ENCODE results near the gene CCL3.
A peak's percentile ranks its signal among the peaks of the same experiment; 100 is the strongest.
"Not testable (repeated sequence)": the region's sequence is repeated elsewhere in the genome, so short reads cannot be mapped to it uniquely, and the experiment has no call there.

CCL3 gene

GRCh38 chr17:36104701-36105181 lies 14.8 kb upstream of the CCL3 start:
- DNase-seq (ENCODE audit: insufficient read length, low spot score) (no peak), FAIRE-seq (no peak)
- TF ChIP-seq POLR2AphosphoS5 (IDR thresholded peaks at IDR 0.05; ENCODE audit: low read depth, low read length) (no peak), POU2F2 (IDR thresholded peaks at IDR 0.05; ENCODE audit: low read depth, low read length) (no peak), PAX5 (IDR thresholded peaks at IDR 0.05; ENCODE audit: insufficient read depth, low read length, severe bottlenecking) (no peak), POLR2A (IDR thresholded peaks at IDR 0.05; ENCODE audit: low read depth, low read length) (no peak), TAF1 (IDR thresholded peaks at IDR 0.05; ENCODE audit: low read depth, low read length) (no peak), SPI1 (IDR thresholded peaks at IDR 0.05; ENCODE audit: low read depth, low read length) (no peak)

- not testable (repeated sequence) for DNase-seq (ENCODE audit: insufficient read length, low spot score); FAIRE-seq
These were observed 14.3 kb upstream of the CCL3 start for GRCh38 chr17:36104246-36104645.

- not testable (repeated sequence) for FAIRE-seq; DNase-seq (ENCODE audit: insufficient read length, low spot score)
- peak; percentile 88 for TF ChIP-seq SPI1 (IDR thresholded peaks at IDR 0.05; ENCODE audit: low read depth, low read length)
These were observed 13.5 kb upstream of the CCL3 start, which contains the start of gene CCL4 for GRCh38 chr17:36103401-36103975. Gene CCL4, plus strand, starts transcription at chr17:36103827. Its CDS starts 79 bp downstream, at chr17:36103906.

GRCh38 chr17:36099004-36099403 lies 9.1 kb upstream of the CCL3 start:
- not testable (repeated sequence) for FAIRE-seq; DNase-seq (ENCODE audit: insufficient read length, low spot score)

- no peak for TF ChIP-seq SPI1 (IDR thresholded peaks at IDR 0.05; ENCODE audit: low read depth, low read length)
- TF ChIP-seq POLR2AphosphoS5 (IDR thresholded peaks at IDR 0.05; ENCODE audit: low read depth, low read length): no peak
- no peak for TF ChIP-seq PAX5 (IDR thresholded peaks at IDR 0.05; ENCODE audit: insufficient read depth, low read length, severe bottlenecking)
- no peak for TF ChIP-seq POU2F2 (IDR thresholded peaks at IDR 0.05; ENCODE audit: low read depth, low read length)
- no peak for TF ChIP-seq POLR2A (IDR thresholded peaks at IDR 0.05; ENCODE audit: low read depth, low read length)
- no peak for TF ChIP-seq TAF1 (IDR thresholded peaks at IDR 0.05; ENCODE audit: low read depth, low read length)
- FAIRE-seq (no peak), DNase-seq (ENCODE audit: insufficient read length, low spot score) (no peak)
These were observed 6.0 kb upstream of the CCL3 start for GRCh38 chr17:36095992-36096391.

GRCh38 chr17:36094746-36095145 lies 4.8 kb upstream of the CCL3 start:
- TF ChIP-seq SPI1 (IDR thresholded peaks at IDR 0.05; ENCODE audit: low read depth, low read length) (no peak; the same call in 1 of the 2 replicates), PAX5 (IDR thresholded peaks at IDR 0.05; ENCODE audit: insufficient read depth, low read length, severe bottlenecking) (no peak), POLR2A (IDR thresholded peaks at IDR 0.05; ENCODE audit: low read depth, low read length) (no peak), POLR2AphosphoS5 (IDR thresholded peaks at IDR 0.05; ENCODE audit: low read depth, low read length) (no peak), POU2F2 (IDR thresholded peaks at IDR 0.05; ENCODE audit: low read depth, low read length) (no peak), TAF1 (IDR thresholded peaks at IDR 0.05; ENCODE audit: low read depth, low read length) (no peak)
- FAIRE-seq (no peak), DNase-seq (ENCODE audit: insufficient read length, low spot score) (no peak)

- FAIRE-seq: no peak
- no peak for TF ChIP-seq POLR2AphosphoS5 (IDR thresholded peaks at IDR 0.05; ENCODE audit: low read depth, low read length)
- no peak for DNase-seq (ENCODE audit: insufficient read length, low spot score)
These were observed 4.3 kb upstream of the CCL3 start for GRCh38 chr17:36094232-36094631.

- DNase-seq (ENCODE audit: insufficient read length, low spot score); FAIRE-seq: not testable (repeated sequence)
These were observed 2.8 kb upstream of the CCL3 start for GRCh38 chr17:36092715-36093114.

GRCh38 chr17:36092230-36092629 lies 2.3 kb upstream of the CCL3 start:
- no peak for FAIRE-seq
- DNase-seq (ENCODE audit: insufficient read length, low spot score): no peak
- TF ChIP-seq POU2F2 (IDR thresholded peaks at IDR 0.05; ENCODE audit: low read depth, low read length): no peak
- no peak for TF ChIP-seq SPI1 (IDR thresholded peaks at IDR 0.05; ENCODE audit: low read depth, low read length)
- no peak for TF ChIP-seq POLR2AphosphoS5 (IDR thresholded peaks at IDR 0.05; ENCODE audit: low read depth, low read length)
- no peak for TF ChIP-seq PAX5 (IDR thresholded peaks at IDR 0.05; ENCODE audit: insufficient read depth, low read length, severe bottlenecking)
- no peak for TF ChIP-seq TAF1 (IDR thresholded peaks at IDR 0.05; ENCODE audit: low read depth, low read length)
- no peak for TF ChIP-seq POLR2A (IDR thresholded peaks at IDR 0.05; ENCODE audit: low read depth, low read length)

GRCh38 chr17:36089339-36089865 lies 541 bp downstream of the CCL3 start:
- TF ChIP-seq POU2F2 (IDR thresholded peaks at IDR 0.05; ENCODE audit: low read depth, low read length): no peak
- peak; percentile 49; the same call in 1 of the 2 replicates for TF ChIP-seq POLR2AphosphoS5 (IDR thresholded peaks at IDR 0.05; ENCODE audit: low read depth, low read length)
- no peak for FAIRE-seq
- no peak for DNase-seq (ENCODE audit: insufficient read length, low spot score)

- DNase-seq (ENCODE audit: insufficient read length, low spot score) (no peak), FAIRE-seq (no peak)
- TF ChIP-seq PAX5 (IDR thresholded peaks at IDR 0.05; ENCODE audit: insufficient read depth, low read length, severe bottlenecking) (no peak), SPI1 (IDR thresholded peaks at IDR 0.05; ENCODE audit: low read depth, low read length) (no peak), POLR2AphosphoS5 (IDR thresholded peaks at IDR 0.05; ENCODE audit: low read depth, low read length) (peak; percentile 31), POLR2A (IDR thresholded peaks at IDR 0.05; ENCODE audit: low read depth, low read length) (peak; percentile 57), POU2F2 (IDR thresholded peaks at IDR 0.05; ENCODE audit: low read depth, low read length) (no peak)
These were observed 1.1 kb downstream of the CCL3 start for GRCh38 chr17:36088670-36089338.

All from GM12891 (cell line).